HEK293T (cell line): ENCODE data around the gene EBI3.
"Not testable (repeated sequence)": the region's sequence is repeated elsewhere in the genome, so short reads cannot be mapped to it uniquely, and the experiment has no call there.

ENCODE experiments used
- CTCF ChIA-PET: fragments of 350-600 bp; formaldehyde crosslinking; extraction: SDS; loops from one replicate; lab custom pipeline; 2021; ENCODE audit warnings: antibody characterized with exemption, inconsistent platforms; lab: Yijun Ruan, JAX
- POLR2A ChIA-PET: fragments of 350-600 bp; formaldehyde crosslinking; extraction: SDS; loops from one replicate; lab custom pipeline; 2020; ENCODE audit warnings: antibody characterized with exemption, inconsistent platforms; lab: Yijun Ruan, JAX
- DNase-seq: peaks from one replicate; pipeline ENCODE4 v3.0.0; 2012; ENCODE audit warnings: mixed read lengths; ENCODE audit errors: extremely low spot score
- ARNT ChIP-seq: fragments of 450-650 bp; IDR thresholded peaks from 2 replicates; pipeline ENCODE4 v1.6.1; 2017; ENCODE audit warnings: mild to moderate bottlenecking
- BHLHE40 ChIP-seq: fragments of 450-650 bp; IDR thresholded peaks from 2 replicates; pipeline ENCODE4 v1.6.1; 2016; ENCODE audit warnings: mild to moderate bottlenecking, moderate library complexity, borderline replicate concordance
- CTBP1 ChIP-seq: fragments of 450-650 bp; IDR thresholded peaks from 2 replicates; pipeline ENCODE4 v1.6.1; 2016; ENCODE audit warnings: borderline replicate concordance
- ELF4 ChIP-seq: fragments of 450-650 bp; IDR thresholded peaks from 2 replicates; pipeline ENCODE4 v1.6.1; 2017; ENCODE audit warnings: antibody characterized with exemption
- FOXA1 ChIP-seq: fragments of 450-650 bp; IDR thresholded peaks from 2 replicates; pipeline ENCODE4 v1.6.1; 2016; ENCODE audit warnings: mild to moderate bottlenecking
- FOXK2 ChIP-seq: fragments of 450-650 bp; IDR thresholded peaks from 2 replicates; pipeline ENCODE4 v1.6.1; 2016; ENCODE audit warnings: mild to moderate bottlenecking
- FOXM1 ChIP-seq: fragments of 450-650 bp; IDR thresholded peaks from 2 replicates; pipeline ENCODE4 v1.6.1; 2017; ENCODE audit warnings: mild to moderate bottlenecking, borderline replicate concordance
- HDGF ChIP-seq: fragments of 450-650 bp; IDR thresholded peaks from 2 replicates; pipeline ENCODE4 v1.6.1; 2017; ENCODE audit warnings: antibody characterized with exemption, borderline replicate concordance
- L3MBTL2 ChIP-seq: fragments of 450-650 bp; conservative IDR thresholded peaks from 2 replicates; pipeline ENCODE4 v1.6.1; 2016; ENCODE audit warnings: mild to moderate bottlenecking
- LEF1 ChIP-seq: fragments of 450-650 bp; IDR thresholded peaks from 2 replicates; pipeline ENCODE4 v1.6.1; 2017; ENCODE audit warnings: mild to moderate bottlenecking, borderline replicate concordance
- NFRKB ChIP-seq: fragments of 450-650 bp; IDR thresholded peaks from 2 replicates; pipeline ENCODE4 v1.6.1; 2016; ENCODE audit warnings: mild to moderate bottlenecking, moderate library complexity
- SP1 ChIP-seq: fragments of 450-650 bp; IDR thresholded peaks from 2 replicates; pipeline ENCODE4 v1.6.1; 2017
- SUZ12 ChIP-seq: fragments of 450-650 bp; IDR thresholded peaks from 2 replicates; pipeline ENCODE4 v1.6.1; 2016; ENCODE audit warnings: mild to moderate bottlenecking
- TARDBP ChIP-seq: fragments of 450-650 bp; IDR thresholded peaks from 2 replicates; pipeline ENCODE4 v1.6.1; 2016
- ZNF384 ChIP-seq: fragments of 450-650 bp; IDR thresholded peaks from 2 replicates; pipeline ENCODE4 v1.6.1; 2016
- TF ChIP-seq, protein P1 (sequence below): fragments of 450-650 bp; IDR thresholded peaks from 2 replicates; pipeline ENCODE4 v1.6.1; 2016

Gene EBI3

DNA sequence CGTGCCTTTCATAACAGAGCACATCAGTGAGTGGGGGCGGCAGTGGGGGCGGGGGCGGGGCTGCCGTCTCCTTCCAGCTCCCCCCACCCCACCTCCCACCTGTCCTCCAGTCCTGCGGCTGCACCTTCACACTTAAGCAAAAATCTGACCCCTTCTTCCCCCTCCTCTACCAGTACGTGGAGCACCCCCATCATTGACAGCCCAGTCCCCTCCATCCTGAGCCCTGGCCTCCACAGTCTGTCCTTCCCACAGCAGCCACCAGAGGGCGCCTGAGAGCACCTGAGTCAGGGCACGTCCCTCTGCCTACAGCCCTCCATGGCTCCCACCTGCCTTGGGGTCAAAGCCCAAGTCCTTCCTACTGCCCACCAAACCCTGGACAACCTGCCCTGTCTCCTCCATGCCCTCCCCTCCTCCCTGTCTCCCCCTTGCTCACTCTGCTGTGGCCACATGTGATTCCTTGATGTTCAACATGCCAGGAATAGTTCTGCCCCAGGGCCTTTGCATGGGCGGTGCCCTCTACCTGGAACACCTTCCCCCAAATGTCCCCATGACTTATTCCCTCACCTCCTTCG is 4.0 kb downstream of the EBI3 start:
- ChIA-PET CTCF (interaction anchor here (0.7 to 1.9 kb wide), 8 partner anchors 10 to 170 kb away, joined by 3 to 5 read pairs (median 4); partner anchors contain the start of genes MPND and YJU2), POLR2A (interaction anchor here (4.2 kb wide), 1 partner anchor 14 kb away, joined by 20 read pairs; the partner anchor contains the start of gene YJU2)
- DNase-seq: peak; percentile 70
- no peak for TF ChIP-seq HDGF
- peak; percentile 71; the same call in 1 of the 2 replicates for TF ChIP-seq FOXM1

GRCh38 chr19:4234142-4234861 is 5.0 kb downstream of the EBI3 start:
- CTCF ChIA-PET: interaction anchor here (0.7 kb wide), 2 partner anchors 13 to 26 kb away, joined by 3 to 4 read pairs; partner anchors contain the start of gene YJU2
- no peak for DNase-seq
- POLR2A ChIA-PET: interaction anchor here (1.4 to 4.2 kb wide), 2 partner anchors 13 to 108 kb away, joined by 5 to 20 read pairs; partner anchors contain the start of gene YJU2
- TF ChIP-seq BHLHE40 (no peak), FOXA1 (no peak), CTBP1 (no peak)

DNA sequence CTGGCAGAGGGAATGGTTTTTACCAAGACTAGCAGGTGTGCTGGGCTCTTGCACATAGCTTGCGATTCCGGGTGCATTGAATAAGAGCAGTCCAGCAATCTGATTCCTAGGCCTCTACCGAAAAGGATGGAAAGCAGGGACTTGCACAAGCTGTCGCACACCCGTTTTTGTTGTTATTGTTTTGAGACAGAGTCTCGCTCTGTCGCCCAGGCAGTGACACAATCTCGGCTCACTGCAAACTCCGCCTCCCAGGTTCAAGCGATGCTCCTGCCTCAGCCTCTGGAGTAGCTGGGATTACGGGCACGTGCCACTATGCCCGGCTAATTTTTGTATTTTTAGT is 5.5 kb downstream of the EBI3 start:
- ChIA-PET CTCF (no interaction called here), POLR2A (interaction anchor here (1.4 to 4.2 kb wide), 2 partner anchors 12 to 108 kb away, joined by 5 to 20 read pairs; partner anchors contain the start of gene YJU2)
- DNase-seq: no peak
- no peak for TF ChIP-seq FOXK2
- TF ChIP-seq FOXA1: no peak
- no peak for TF ChIP-seq ELF4
- TF ChIP-seq ARNT: no peak
- TF ChIP-seq ZNF384: no peak
- TF ChIP-seq SUZ12: no peak
- TF ChIP-seq CTBP1: no peak
- no peak for TF ChIP-seq TARDBP
- TF ChIP-seq, protein P1, sequence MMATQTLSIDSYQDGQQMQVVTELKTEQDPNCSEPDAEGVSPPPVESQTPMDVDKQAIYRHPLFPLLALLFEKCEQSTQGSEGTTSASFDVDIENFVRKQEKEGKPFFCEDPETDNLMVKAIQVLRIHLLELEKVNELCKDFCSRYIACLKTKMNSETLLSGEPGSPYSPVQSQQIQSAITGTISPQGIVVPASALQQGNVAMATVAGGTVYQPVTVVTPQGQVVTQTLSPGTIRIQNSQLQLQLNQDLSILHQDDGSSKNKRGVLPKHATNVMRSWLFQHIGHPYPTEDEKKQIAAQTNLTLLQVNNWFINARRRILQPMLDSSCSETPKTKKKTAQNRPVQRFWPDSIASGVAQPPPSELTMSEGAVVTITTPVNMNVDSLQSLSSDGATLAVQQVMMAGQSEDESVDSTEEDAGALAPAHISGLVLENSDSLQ: no peak
- TF ChIP-seq L3MBTL2: no peak
- no peak for TF ChIP-seq FOXM1
- no peak for TF ChIP-seq NFRKB
- TF ChIP-seq SP1: no peak
- no peak for TF ChIP-seq HDGF
- no peak for TF ChIP-seq BHLHE40
- no peak for TF ChIP-seq LEF1

- CTCF ChIA-PET, DNase-seq: not testable (repeated sequence)
- POLR2A ChIA-PET: interaction anchor here (0.9 to 1.2 kb wide), 2 partner anchors 9 to 11 kb away, joined by 3 to 5 read pairs; partner anchors contain the start of gene YJU2
Observed at GRCh38 chr19:4237510-4237909, 8.2 kb downstream of the EBI3 start.

DNA sequence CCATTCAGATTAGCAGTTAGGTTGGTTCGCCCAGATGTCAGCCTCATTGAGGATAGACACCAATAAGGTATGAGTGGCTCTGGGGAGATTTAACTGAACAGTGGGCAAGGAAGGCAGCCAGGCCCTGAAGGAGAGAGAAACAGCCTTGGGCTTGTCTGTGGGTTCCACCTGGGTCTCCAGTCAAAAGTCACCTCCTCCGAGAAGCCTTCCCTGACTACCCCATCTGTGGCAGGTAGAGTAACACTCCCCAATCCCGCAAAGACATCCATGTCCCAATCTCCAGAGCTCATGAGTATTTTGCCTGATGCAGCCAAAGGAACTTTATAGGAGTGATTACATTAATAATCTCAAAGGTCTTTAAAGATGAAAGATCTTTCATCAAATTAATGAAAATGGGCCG is 9.5 kb downstream of the EBI3 start:
- DNase-seq: no peak
- POLR2A ChIA-PET: no interaction called here
- CTCF ChIA-PET: no interaction called here
- TF ChIP-seq CTBP1 (no peak), HDGF (no peak), SP1 (no peak), ZNF384 (no peak)
- TF ChIP-seq, protein P1: no peak

DNA sequence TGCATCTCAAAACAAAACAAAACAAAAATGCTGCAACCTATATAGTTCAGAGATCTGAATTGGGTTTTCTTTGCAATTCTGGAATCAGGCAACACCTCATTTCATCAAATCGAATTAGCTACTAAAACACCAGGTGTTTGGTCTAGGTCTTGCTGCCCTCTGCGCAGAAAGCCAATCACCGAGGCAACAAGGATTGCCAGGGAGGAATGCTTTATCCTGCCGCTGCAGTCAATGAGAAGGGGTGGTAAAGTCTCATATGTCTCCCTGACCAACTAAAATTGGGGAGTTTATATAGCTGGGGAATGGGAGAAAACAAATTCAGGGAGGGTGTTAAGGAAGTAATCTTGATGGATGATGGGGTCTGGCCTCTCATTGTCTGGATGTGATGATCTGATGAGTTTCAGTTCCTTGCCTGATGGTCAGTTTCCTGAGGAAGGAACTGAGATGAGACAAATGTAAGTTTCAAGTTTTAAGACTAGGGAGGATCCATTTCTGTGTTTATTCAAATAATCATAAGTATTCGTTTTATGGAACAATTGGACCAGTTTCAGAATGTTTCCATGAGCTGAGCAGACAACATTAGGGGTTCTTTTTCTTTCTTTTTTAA is 12.6 kb downstream of the EBI3 start:
- TF ChIP-seq CTBP1: no peak
- TF ChIP-seq, protein P1: no peak
- no peak for TF ChIP-seq TARDBP
- TF ChIP-seq SUZ12: no peak
- no peak for TF ChIP-seq L3MBTL2
- no peak for TF ChIP-seq FOXK2
- ChIA-PET POLR2A (interaction anchor here (0.8 kb wide), 1 partner anchor 12 kb away, joined by 3 read pairs; no protein-coding TSS in a partner anchor), CTCF (no interaction called here)
- DNase-seq: no peak

- CTCF ChIA-PET, DNase-seq, POLR2A ChIA-PET: not testable (repeated sequence)
Observed at GRCh38 chr19:4245938-4246337, 16.6 kb downstream of the EBI3 start.
